ENCODE data around the gene METRNL. TPM values are rescaled to one million over a fixed set of nuclear protein-coding genes. Genes with fewer than 3 reads are reported as not detected.
"Not testable (repeated sequence)": the region's sequence is repeated elsewhere in the genome, so short reads cannot be mapped to it uniquely, and the experiment has no call there.

Gene METRNL
- polyA plus RNA-seq, 3 donors = 34.3 to 65.4 (median 61.8) TPM

DNA sequence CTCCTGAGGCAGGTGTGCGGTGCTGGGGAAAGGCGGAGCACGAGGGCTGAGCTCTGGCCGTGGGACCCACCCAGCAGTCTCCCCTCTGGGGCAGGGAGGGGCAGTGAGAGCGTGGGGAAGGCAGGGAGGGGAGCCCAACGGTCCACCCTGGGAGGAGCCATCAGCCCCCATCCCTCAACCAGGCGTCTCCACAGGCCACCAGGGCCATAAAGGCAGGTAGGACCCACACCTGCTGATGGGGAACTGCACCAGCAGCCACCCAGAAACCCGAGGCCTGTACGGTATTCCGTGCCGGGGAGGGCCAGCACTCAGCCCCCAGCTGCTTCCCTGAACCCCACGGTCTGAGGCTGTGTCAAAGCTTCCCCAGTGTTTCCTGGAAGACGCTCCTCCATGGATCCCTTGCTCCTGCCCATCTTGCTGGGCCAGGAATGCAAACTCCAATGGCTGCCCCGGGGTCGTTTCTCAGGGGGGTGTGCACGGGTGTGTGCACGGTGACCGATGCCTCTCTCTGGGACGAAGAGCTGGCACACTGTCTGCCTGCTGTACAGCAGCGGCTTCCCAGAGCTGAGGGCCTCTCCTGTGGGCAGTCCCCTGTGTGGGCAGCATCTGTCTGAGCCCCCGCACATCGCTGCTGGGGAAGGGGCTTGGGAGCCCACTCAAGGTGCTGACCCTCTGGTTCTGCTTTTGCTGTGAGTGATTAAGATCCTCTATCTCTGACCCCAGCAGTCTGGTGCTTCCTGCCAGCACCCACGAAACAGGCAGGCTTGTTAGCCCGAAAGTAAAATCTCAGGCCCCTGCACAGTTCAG lies 17.2 kb upstream of the METRNL start:
- DNase-seq (ENCODE audit: extremely low read depth in 1 of 11, low read depth in 9 of 11, low spot score in 4 of 11) = no peak

DNA sequence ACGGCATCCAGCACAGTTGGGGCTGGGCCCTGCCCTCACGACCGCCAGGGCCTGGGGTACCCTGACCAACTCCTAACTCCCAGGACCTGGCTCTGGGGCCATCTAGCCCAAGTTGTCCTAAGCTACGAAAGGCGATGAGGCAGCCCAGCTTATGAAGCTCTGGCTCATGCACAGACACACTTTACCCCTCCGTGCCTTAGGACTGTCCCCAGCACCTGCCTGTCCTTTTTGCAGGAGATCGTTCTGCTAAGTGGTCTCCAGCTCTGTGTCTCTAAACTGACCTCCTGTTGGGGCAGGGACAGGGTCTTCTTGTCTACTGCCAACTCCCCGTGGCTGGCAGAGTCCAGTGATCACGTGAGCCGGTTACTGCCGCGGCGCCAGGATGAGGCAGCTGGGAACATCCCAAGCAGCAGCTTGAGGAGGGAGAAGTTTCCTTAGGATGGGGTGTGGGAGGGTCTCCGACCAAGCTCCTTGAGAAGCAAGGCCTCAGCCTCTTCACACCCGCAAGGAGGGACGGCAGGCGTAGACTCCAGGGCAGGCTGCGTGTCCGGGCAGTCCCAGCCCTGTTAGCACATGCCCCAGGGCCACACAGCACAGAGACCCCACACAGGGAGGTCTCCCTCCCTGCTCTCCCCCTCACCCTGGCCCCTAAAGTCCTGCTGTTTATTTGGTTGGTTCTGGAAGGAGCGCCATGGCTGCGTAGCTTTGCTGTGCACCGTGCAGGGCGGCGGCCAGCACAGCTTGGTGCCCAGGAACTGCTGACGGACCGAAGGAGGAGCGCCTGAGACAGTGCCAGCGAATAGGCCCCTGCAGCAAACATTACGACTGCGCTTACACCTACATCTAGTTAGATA lies 16.4 kb upstream of the METRNL start:
- DNase-seq (ENCODE audit: extremely low read depth in 1 of 11, low read depth in 9 of 11, low spot score in 4 of 11) = no peak

DNA sequence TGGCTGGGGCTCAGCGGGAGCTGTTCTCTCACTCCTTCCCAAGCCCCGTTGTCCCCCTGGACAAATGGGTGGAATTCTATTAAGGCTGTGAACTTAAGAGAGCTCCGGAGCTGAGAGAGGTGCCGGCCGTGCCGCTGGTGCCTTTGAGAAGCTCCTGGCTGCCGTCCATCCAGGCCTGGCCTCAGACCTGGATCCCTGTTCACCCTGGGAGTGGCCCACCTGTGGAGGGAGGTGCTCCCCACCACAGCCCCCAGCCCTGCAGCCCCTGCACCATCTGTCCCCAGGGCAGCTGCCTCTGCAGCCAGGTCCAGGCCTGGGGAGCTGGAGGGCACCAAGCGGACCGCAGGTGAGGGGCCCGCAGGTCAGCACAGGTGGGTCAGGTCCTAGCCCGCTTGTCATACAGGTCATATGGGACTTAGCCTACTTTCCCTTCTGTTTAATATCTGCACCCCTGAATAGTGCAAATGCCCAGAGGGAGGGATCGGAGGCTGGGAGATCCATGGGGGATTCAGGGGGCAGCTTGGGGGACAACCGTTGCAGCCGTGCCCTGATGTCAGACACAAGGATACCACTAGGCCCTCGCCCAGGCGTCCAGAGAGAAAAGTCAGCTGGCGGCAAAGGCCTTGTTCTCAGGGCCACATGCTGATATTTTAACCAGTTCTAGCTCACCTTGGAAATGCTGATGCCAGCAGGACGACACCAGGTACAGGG lies 15.2 kb upstream of the METRNL start:
- no peak for DNase-seq (ENCODE audit: extremely low read depth in 1 of 11, low read depth in 9 of 11, low spot score in 4 of 11)

DNA sequence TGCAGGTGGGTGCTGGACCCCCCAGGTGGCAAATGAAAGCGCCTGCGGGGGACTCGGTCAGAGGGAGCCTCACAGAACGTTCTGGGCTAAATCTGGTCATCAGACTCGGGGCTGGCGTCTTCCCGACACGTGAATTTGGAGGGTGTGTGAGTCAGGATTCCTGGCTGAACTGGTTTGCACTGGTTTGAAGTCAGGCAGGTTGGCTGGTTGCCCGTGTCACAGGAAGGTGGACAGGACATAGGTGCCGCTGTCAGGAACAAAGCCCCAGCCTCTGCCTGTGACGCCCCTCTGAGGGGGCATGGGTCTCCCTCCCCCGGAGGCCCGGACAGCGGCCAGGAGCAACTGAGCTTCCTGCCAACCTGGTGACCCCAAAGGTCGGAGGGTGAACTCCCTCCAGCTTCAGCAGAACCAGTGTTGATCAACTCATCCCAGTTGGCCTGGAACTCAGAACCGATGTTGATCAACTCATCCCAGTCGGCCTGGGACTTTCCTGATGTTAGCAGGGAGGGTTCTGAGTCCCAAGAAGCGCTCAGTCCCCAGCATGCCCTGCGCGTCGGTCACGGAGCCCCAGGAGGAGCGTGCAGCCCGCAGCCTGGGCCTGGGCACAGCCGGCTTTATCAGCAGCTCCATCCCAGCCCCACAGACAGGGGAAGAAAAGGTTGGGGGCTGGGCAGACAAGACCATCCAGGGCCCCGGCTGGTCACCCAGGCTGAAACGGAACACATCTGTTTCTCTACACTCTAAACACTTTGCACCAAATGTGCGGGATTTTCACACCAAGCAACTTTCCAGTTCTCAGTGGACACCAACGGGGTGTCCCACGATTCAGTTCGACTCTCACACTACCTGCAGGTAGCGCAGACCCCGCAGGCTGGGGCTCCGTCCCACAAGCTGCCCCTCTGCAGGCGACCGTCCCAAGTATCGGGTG lies 14.4 kb upstream of the METRNL start:
- no peak for DNase-seq (ENCODE audit: extremely low read depth in 1 of 11, low read depth in 9 of 11, low spot score in 4 of 11)

DNA sequence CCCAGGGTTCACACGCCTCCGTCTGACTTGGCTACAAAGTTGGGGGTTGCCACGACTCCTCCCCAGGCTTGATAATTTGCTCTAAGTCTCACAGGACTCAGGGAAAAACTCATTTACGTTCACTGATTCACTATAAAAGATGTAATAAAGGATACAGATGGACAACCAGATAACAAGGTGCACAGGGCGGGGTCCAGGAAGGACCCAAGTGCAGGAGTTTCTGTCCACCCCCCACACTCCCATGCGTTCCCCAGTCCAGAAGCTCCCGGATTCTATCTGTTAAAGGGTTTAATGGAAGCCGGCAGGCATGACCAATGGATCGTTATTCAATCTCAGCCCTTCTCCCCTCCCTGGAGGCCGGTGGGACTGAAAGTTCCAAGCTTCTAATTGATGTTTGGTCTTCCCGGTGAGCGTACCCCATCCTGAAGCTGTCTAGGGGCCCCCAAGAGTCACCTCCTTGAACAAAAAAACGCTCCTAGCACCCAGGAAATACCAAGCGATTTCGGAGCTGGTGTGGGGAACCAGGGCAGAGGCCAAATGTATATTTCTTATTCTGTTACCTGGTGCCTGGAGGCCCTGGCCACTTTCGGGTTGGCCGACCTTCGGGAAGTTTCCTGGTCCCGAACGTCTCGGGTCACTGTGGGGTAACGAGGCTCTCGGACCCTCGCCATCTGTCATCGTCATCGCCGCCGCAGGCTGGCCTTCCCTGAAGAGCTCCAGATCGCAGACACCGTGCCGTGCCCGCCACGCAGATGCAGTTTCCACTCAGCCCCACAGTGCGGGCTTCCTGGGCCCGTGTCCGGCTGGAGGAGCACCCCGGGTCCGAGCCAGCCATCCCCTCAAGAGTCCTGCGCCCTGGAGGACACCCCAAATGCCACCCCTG lies 13.5 kb upstream of the METRNL start:
- no peak for DNase-seq (ENCODE audit: extremely low read depth in 1 of 11, low read depth in 9 of 11, low spot score in 4 of 11)

DNA sequence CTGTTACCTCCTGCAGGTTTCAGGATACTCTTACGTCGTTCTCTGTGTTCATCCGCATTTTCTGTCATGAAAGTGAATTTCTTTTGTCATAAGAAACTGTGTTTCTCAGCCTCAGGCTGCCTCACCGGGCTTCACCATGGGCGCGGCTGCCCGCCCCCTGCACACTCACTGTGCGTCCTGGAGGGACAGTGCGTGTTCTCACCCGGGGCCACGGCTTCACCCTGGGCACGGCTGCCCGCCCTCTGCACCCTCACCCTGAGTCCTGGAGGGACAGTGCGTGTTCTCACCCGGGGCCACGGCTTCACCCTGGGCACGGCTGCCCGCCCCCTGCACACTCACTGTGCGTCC lies 12.9 kb upstream of the METRNL start:
- DNase-seq (ENCODE audit: extremely low read depth in 1 of 11, low read depth in 9 of 11, low spot score in 4 of 11) = not testable (repeated sequence)

DNA sequence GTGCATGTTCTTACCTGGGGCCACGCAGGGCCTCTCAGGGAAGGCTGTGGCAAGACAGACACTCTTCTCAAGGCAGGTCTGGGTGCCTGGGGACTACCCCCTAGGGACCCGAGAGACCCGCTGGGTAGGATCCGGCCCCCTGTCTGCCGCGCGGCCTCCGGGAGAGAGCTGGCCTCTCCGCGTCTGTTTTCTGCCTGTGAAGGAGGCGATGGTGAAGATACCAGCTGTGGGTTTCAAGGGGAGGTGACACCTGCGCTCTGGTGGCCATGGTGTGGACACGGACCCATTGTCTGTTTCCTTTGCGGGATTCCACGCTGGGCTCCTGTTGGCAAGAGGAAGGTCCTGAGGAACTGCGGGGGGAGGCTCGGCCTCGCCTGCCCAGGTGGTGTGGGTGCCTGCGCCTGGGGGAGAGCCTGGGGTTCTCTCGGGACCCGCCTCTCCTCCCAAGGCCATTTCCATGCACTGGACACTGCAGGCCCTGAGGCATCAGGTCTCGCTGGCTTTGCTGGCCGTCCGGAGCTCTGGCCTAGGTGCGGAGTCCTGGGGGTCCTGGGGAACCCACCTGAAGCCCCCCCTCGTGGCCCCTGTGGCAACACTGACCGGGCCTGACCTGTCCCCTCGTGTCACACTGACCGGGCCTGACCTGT lies 12.2 kb upstream of the METRNL start:
- no peak for DNase-seq (ENCODE audit: extremely low read depth in 1 of 11, low read depth in 9 of 11, low spot score in 4 of 11)

DNA sequence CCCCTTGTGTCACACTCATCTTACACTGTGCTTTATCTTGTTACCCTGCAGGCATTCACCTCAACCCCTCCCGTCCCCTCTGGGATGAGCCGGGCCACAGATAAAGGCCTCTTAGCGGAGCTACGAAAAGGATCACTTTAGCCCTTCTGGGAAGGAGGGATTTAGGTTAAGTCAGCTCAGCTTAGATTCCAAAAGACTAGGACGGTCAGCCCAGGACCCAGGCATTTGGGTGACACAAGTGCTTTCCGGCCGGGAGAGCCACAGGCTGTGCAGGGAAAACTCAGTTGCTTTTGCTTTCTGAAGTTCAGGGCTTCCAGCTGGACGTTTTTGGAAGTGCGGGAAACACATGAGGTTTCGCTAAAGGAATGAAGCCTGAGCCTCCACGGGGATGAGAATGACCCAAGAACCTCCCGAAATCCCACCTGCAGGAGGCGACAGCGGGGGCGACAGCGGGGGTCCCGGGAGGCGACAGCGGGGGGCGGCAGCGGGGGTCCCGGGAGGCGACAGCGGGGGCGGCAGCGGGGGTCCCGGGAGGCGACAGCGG lies 11.6 kb upstream of the METRNL start:
- no peak for DNase-seq (ENCODE audit: extremely low read depth in 1 of 11, low read depth in 9 of 11, low spot score in 4 of 11)

DNA sequence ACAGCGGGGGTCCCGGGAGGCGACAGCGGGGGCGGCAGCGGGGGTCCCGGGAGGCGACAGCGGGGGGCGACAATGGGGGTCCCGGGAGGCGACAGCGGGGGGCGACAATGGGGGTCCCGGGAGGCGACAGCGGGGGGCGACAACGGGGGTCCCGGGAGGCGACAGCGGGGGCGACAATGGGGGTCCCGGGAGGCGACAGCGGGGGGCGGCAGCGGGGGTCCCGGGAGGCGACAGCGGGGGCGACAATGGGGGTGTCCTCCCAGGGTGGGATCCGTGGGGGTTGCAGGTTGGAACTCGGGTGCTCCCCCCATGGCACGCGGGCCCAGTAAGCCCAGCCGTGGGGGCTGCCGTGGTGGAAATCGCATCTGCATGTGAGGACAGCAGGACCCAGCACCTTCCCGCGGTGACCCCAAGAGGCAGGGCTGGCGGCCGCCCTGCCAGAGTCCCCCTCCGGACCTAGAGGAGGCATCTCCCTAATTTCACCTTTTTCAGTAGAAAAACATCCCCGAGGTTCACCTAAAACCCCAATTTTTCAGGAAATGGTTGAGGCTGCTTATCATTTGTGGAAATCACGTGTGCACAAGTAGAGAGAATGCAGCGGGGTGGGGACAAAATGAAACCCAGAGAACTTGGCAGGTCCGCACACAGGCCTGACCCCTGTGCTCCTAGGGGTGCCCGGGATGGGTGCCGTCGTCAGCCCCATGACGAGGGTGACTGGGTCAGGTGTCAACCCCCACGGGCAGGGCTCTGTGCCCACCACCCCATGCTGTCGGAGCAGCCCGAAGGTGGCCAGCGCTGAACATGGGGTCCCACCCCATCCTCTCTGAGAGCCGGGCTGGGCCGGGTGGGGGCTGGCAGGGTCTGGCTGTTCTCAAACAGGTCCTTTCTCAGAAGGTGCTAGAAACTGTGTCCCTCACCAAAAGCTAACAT lies 10.5 kb upstream of the METRNL start:
- no peak for DNase-seq (ENCODE audit: extremely low read depth in 1 of 11, low read depth in 9 of 11, low spot score in 4 of 11)

DNA sequence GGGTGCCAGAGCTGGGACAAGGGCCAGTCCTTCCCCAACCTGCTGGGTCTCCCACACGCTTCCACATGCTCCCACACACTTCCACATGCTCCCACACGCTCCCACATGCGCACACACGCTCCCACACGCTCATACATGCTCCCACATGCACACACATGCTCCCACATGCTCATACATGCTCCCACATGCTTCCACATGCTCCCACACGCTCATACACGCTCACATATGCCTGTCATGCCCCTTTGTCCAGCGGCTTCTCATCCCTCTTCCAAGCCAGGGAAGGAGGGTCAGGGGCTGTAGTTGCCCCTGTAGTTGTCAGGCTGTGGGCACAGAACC lies 9.9 kb upstream of the METRNL start:
- no peak for DNase-seq (ENCODE audit: extremely low read depth in 1 of 11, low read depth in 9 of 11, low spot score in 4 of 11)

DNA sequence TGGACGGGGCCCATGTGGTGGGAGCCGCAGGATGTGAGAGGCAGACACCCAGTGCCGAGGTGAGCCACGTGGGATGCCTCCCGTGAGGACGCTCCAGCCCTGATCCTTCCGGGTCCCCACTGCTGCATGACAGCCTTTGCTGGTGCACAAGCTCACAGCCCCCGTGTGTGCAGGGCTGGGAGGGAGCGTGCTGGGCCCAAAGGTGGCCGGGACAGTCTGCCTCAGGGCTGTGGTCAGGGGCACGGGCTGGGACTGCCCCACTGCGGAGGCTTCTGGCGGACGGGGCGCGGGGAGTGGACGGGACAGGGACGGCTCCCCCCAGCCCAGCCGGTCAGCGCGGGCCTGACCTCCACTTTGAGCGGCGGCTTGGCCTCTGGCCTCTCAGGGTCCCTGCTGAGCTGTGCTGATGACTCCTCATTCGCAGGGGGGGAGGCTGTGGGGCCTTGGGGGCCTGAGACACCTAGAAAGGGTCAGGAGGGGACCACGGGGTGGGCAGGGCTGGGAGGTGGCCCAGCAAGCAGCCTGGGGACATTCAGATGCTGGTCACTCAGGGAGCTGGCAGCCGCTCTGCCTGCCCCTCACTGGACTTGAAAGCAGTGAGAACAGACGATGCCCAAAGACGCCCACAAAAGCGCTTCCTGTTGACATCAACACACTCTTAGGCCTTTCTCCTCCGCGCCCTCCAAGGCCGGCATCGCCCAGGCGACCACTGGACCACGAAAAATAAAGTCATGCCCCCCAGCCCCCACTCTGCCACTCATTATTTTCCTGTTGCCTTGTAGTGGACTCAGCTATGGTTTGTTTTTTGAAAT lies 9.3 kb upstream of the METRNL start:
- DNase-seq (ENCODE audit: extremely low read depth in 1 of 11, low read depth in 9 of 11, low spot score in 4 of 11) = no peak

DNA sequence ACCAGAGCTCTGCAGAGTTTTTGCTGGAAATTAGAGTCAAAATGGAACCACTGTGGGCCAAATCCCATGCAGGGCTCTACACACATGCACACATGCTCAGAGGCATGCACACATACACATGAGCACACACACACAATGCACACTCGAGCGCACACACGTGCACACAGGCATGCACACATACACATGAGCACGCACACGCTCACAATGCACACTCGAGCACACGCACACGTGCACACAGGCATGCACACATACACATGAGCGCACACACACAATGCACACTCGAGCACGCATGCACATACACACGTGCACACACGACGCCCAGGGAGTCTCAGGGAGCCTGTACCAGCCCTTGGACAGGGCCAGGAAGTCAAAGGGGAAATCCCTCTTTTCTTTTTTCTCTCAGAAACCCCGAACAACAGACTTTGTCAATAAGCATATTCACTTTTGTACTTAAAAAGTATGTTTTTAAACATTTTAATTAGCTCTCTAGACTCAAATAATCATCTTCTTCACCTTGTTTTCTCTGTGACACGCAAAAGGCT lies 8.5 kb upstream of the METRNL start:
- no peak for DNase-seq (ENCODE audit: extremely low read depth in 1 of 11, low read depth in 9 of 11, low spot score in 4 of 11)

DNA sequence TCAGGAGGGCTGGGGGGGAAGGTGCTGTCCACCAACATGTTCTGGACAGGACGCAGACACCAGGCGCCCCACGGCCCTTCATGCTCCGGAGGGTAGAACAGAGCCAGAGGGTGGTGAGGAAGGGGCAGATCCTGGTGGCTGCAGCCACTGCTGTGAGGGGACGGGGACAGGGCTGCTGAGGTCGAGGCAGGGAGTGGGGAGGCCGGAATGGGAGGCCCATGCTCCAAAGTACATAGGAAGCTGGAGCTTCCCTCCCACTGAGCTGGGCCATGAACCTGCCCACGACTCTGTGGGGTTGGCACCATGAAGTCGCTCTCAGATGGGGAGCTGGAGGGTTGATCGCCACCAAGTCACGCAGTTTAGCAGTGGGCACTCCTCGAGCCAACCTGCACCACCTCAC lies 8.0 kb upstream of the METRNL start:
- no peak for DNase-seq (ENCODE audit: extremely low read depth in 1 of 11, low read depth in 9 of 11, low spot score in 4 of 11)

DNA sequence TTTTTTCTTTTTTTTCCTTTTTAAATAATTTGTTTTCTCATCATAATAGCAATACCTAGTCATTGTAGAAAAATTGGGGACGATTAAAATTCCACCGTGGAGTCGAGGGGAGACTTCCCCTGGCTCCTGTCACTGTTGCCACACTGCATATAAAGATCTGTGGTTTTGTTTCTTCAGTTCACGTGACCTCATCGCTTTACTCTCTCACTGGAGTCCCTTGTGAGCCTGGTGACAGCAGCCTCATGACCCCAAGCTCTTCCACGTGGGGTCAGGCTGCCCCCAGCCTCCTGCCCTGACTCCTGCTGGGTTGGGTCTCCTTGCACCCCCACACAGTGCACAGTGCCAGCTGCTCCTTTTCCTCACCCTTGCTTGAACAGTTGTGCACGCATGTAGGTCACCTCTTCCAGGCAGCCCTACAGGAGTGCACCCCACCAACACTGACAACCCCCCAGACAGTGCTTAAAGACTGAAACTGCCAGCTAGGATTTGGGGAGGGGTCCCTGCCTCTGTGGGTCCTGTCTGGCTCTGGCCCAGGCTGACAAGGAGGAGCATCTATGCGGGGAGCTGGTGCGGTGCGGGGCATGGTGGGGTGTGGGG lies 7.3 kb upstream of the METRNL start:
- DNase-seq (ENCODE audit: extremely low read depth in 1 of 11, low read depth in 9 of 11, low spot score in 4 of 11) = no peak
